Measurements from ENCODE around the gene PHLDB2. TPM values are rescaled to one million over a fixed set of nuclear protein-coding genes. Genes with fewer than 3 reads are reported as not detected.

The PHLDB2 gene
- total and polyA plus RNA-seq, 2 of the 8 experiments (the other 6 are each of a cell fraction or from before 2014, with no cell fraction given), result 5.8 to 22.6 TPM

- no peak for TF ChIP-seq EZH2 (IDR thresholded peaks at IDR 0.05; ENCODE audit: low read depth, low read length, severe bottlenecking)
Observed at GRCh38 chr3:111899966-111900365, 40.9 kb downstream of the PHLDB2 start (continued).

Measured in H1 (cell line).